Activated T-cell treated with anti-CD3 and anti-CD28 coated beads, Interleukin-2, amount 50 U/mL, for 24 hours (primary cell): ENCODE results near the gene HPD.

Experiments used
- DNase-seq: peaks from one replicate; pipeline ENCODE4 v3.0.0-alpha.2; 2020
- H3K27ac Mint-ChIP-seq: 2 replicates; pipeline ENCODE4 v1.8.0; 2020; ENCODE audit warnings: mild to moderate bottlenecking, mixed read lengths
- H3K27me3 Mint-ChIP-seq: 2 replicates; pipeline ENCODE4 v1.8.0; 2020; ENCODE audit warnings: mixed read lengths
- H3K36me3 Mint-ChIP-seq: 2 replicates; pipeline ENCODE4 v1.8.0; 2020; ENCODE audit warnings: low read depth, mixed read lengths
- H3K4me1 Mint-ChIP-seq: 2 replicates; pipeline ENCODE4 v1.8.0; 2020; ENCODE audit warnings: low read depth, mixed read lengths
- H3K4me3 Mint-ChIP-seq: 2 replicates; pipeline ENCODE4 v1.8.0; 2020; ENCODE audit warnings: mild to moderate bottlenecking, moderate library complexity, mixed read lengths
- H3K9me3 Mint-ChIP-seq: 2 replicates; pipeline ENCODE4 v1.8.0; 2020; ENCODE audit warnings: mixed read lengths

Gene HPD

DNA sequence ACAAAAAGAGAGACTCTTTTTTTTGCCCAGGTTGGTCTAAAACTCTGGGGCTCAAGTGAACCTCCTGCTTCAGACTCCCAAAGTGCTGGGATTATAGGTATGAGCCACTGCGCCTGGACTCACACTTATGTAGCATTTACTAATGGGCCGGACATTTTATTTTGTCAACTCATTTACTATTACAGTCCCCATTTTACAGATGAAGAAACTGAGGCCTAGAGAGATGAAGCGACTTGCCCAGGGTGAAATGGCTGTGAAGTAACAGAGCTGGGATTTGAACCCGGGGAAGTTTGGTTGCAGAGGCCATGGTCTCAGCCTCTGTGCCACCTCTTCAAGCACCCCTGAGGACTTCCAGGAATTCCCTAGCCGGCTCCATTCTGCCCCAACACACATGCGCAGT, 9.4 kb downstream of the HPD start:
- no peaks in the 10 kb centered on the region for H3K27me3 Mint-ChIP-seq

DNA sequence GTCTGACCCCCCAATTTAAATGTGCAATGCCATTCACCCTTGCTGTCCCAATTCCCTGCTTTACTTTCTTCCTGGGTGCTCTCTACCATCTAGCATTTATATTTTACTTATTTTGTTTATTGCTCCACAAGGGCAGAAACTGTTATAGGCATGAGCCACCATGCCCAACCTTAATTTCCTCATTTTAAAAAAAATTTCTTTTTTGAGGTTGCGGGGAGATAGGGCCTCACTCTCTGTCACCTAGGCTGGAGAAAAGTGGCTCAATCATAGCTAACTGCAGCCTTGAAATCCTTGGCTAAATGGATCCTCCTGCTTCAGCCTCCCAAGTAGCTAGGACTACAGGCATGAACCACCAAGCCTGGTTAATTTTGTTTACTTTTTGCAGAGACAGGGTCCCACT, 13.0 kb downstream of the HPD start:
- DNase-seq = no peak
- Mint-ChIP-seq H3K9me3 (no peaks in the 10 kb centered on the region), H3K36me3 (no peaks in the 10 kb centered on the region), H3K27ac (no peak overlapping the region), H3K27me3 (no peaks in the 10 kb centered on the region), H3K4me1 (no peaks in the 10 kb centered on the region), H3K4me3 (no peak overlapping the region)

More for the DNA sequence above, 9.4 kb downstream of the HPD start:
- H3K4me3 Mint-ChIP-seq = no peak overlapping the region
- no peak for DNase-seq
- no peaks in the 10 kb centered on the region for H3K9me3 Mint-ChIP-seq
- no peaks in the 10 kb centered on the region for H3K4me1 Mint-ChIP-seq
- H3K36me3 Mint-ChIP-seq = no peaks in the 10 kb centered on the region
- H3K27ac Mint-ChIP-seq = no peak overlapping the region

DNA sequence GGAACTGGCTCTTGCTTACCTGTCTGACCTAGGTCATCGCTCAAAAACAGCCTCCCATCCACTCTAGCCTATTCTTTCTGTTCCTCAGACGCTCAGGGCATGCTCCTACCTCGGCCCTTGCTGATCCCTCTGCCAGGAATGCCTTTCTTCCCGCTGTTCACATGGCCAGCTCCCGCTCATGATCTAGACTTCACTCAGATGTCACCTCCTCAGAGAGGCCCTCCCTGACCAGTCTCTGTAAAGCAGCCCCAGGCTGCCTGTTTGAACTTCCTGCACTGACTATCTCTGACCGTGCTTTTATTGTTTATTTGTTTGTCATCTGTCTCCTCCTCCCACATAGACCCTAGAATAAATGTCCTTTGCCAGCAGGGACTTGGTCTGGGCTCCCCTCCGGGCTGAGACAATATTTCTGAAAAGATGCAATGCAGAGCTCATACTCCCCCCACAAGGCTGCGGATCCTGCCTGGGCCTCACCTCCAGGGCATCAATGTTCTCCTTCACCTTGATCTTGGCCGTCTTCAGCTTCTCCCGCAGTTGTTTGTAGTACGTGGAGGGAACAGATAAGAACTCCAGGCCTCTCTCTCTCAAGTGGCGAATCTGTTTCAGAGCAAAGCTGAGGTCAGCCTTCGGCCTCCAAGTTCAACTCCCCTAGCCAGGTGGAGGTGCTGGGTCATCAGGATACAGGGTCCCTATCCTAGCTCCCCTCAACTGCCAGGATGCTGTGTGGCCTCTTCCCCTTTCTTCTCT, 15.2 kb downstream of the HPD start:
- H3K4me3 Mint-ChIP-seq = no peak overlapping the region

DNA sequence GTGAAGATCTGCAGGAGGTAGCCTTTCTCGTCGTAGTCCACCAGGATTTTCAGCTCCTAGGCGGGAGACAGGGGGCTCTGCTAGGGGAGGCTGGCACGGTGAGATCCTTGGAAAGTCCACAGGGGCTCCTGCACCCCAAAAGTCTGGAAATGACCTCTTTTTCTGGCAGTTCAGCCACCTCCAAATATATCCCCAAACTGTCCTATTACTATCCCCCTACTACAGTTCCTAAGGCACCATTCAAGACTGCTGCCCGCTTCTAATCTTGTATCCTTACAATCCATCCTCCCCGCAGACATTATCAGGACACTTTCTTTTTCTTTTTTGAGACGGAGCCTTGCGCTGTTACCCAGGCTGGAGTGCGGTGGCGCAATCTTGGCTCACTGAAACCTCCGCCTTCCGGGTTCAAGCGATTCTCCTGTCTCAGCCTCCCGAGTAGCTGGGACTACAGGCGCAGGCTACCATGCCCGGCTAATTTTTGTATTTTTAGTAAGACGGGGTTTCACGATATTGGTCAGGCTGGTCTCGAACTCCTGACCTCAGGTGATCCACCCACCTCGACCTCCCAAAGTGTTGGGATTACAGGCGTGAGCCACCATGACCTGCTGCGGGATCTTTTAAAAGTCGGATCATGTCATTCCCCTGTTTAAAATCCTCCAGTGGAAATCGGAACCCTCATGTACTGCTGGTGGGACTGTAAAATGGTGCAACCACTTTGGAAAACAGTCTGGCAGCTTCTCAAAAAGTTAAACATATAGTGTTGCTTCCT, 18.5 kb downstream of the HPD start:
- Mint-ChIP-seq H3K27ac (peak overlapping the region; percentile 96), H3K27me3 (no peaks in the 10 kb centered on the region), H3K4me3 (peak overlapping the region; percentile 97), H3K36me3 (peaks cover 3% of the 10 kb centered on the region), H3K4me1 (peaks cover 18% of the 10 kb centered on the region), H3K9me3 (no peaks in the 10 kb centered on the region)
- no peak for DNase-seq

More for the DNA sequence above, 15.2 kb downstream of the HPD start:
- peak overlapping the region; percentile 8 for H3K27ac Mint-ChIP-seq
- no peaks in the 10 kb centered on the region for H3K9me3 Mint-ChIP-seq
- DNase-seq = no peak
- peaks cover 18% of the 10 kb centered on the region for H3K4me1 Mint-ChIP-seq
- H3K36me3 Mint-ChIP-seq = peaks cover 3% of the 10 kb centered on the region
- H3K27me3 Mint-ChIP-seq = no peaks in the 10 kb centered on the region

DNA sequence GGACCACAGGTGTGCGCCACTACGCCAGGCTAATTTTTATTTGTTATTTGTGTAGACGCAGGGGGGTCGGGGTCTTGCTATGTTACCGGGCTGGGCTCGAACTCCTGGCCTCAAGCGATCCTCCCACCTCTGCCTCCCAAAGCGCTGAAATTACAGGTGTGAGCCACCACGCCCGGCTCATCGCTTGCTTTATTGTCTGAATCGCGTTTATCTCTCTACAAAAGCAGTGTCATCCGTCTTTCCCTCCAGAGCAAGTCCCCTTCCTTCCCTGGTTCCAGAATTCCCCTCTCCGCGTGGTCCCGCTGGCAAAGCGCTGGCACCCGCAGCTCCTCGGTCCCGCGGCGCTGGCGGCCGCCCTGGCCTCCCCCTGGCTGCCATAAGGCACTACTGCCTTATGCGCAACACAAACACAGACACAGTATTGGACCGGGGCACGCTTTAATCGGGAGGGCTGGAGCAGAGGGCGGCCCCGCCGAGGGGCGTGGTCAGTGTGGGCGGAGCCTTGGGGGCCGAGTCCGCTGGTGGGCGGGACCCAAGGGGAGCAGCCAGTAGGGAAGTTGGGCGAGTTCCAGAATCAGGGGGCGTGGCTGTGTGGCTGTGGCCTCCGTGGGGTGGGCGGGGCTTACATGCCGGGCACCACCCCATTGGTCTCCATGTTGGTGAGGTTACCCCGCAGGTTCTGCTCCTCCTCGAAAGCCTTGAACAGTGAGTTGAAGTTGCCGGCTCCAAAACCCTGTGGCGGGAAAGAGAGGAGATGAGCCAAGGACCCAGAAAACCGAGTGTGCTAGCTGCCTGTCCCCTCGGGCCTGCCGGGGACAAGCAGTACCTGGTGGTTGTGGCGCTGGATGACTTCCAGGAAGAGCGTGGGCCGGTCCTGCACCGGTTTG, 19.3 kb downstream of the HPD start:
- Mint-ChIP-seq H3K4me3 (peak overlapping the region; percentile 97), H3K4me1 (peaks cover 18% of the 10 kb centered on the region), H3K36me3 (peaks cover 3% of the 10 kb centered on the region), H3K27me3 (no peaks in the 10 kb centered on the region), H3K27ac (peak overlapping the region; percentile 96), H3K9me3 (no peaks in the 10 kb centered on the region)
- DNase-seq = peak; percentile 100

DNA sequence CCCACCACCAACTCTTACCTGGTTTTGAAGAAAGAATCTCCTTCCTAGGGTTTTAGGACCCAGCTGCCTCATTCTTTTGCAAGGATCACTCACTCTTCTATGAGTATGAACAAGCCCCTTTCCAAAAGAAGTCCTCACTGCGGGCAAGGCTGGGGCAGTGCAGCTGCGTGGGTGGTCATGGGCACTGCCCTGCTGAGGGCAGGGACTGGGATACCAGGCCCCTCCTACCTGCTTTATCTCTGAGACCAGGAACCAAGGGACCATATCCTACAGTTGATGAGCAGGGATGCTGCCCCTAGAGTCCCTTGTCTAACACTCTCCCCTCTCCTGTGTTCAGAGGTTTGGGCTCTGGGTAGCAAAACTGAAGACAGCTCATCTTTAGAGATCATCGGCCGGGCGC, 20.5 kb downstream of the HPD start:
- H3K27me3 Mint-ChIP-seq = no peaks in the 10 kb centered on the region
- H3K4me1 Mint-ChIP-seq = peaks cover 21% of the 10 kb centered on the region
- DNase-seq = no peak
- no peak overlapping the region for H3K4me3 Mint-ChIP-seq
- H3K27ac Mint-ChIP-seq = no peak overlapping the region
- no peaks in the 10 kb centered on the region for H3K9me3 Mint-ChIP-seq
- H3K36me3 Mint-ChIP-seq = peaks cover 3% of the 10 kb centered on the region

DNA sequence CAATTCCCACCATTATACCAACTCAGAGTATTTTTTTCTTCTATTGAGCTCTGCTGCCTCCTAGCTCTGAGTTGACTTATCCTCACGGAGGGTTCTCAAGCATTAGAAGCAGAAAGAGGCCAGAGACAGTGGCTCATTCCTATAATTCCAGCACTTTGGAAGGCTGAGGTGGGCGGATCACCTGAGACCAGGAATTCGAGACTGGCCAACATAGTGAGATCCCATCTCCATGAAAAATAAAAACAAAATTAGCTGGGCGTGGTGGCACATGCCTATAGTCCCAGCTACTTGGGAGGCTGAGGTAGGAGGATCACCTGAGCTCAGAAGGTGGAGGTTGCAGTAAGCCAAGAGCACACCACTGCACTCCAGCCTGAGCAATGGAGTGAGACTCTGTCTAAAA, 21.0 kb downstream of the HPD start:
- H3K27me3 Mint-ChIP-seq = no peaks in the 10 kb centered on the region
- no peak for DNase-seq
- peaks cover 25% of the 10 kb centered on the region for H3K4me1 Mint-ChIP-seq
- H3K4me3 Mint-ChIP-seq = no peak overlapping the region
- no peaks in the 10 kb centered on the region for H3K9me3 Mint-ChIP-seq
- H3K36me3 Mint-ChIP-seq = peaks cover 4% of the 10 kb centered on the region
- H3K27ac Mint-ChIP-seq = no peak overlapping the region

DNA sequence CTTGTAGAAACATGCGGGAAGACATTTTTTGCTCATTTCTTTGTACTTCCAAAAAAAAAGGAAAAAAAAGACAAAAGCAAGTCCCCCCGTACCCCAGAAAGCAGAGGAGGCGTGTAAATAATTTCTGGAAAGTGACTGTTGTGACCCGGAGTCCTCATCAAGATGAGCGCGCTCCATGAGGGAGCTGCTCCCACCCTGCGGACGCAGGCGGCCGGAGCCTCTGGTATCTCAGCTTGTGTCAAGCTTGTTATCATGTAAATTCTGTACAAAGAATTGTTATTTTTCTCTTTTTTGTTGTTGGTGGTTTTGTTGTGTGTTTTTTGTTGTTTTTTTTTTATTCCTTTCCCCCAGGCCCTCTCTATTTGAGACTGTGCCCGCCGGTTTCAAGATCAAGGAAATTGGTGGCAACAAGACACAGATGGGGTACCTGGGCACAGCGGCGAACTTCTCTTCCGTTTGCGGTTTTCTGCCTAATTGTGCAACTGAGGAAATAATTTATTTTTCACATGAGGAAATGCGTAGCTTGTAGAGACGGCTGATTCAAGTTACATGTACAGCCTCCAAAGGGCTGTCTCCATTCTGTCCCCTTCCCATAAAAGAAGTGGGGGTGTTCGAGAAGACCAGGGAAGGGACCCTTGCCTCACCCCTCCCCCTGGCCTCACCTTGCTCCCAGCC, 27.0 kb downstream of the HPD start:
- H3K9me3 Mint-ChIP-seq = no peaks in the 10 kb centered on the region
- H3K36me3 Mint-ChIP-seq = peaks cover 57% of the 10 kb centered on the region
- no peak for DNase-seq
- no peaks in the 10 kb centered on the region for H3K27me3 Mint-ChIP-seq
- peaks cover 17% of the 10 kb centered on the region for H3K4me1 Mint-ChIP-seq
- H3K27ac Mint-ChIP-seq = peak overlapping the region; percentile 78
- no peak overlapping the region for H3K4me3 Mint-ChIP-seq

DNA sequence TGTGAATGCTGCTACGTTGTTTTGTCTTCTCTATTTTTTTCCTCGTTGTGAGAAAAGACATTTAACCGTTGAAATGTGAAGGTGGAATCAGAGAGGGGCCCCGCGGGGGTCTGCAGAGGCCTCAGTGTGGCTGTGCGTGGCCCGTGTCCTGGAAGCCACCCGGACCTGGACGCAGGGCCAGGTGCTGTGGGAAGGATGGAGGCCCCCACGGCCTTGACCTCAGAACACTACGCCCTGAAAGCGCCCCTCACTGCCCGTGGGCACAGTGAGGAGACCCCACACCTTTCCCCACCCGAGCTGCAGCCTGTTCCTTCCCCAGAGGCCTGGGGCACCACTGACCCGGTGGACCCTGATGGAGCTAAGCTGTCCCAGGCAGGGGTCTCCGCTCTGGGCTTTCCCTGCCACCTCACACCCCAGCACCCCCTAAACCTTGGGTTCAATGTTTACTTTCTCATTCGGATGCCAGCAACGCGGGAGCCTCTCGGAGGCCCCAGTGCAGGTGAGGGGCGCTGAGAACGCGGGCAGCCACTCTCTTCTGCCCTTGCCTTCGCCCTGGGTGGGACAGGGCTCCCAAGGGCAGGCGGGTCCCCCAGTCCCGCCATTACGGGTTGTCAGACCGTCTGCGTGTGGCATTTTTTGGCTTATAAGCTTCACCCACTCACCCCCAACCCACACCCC, 27.9 kb downstream of the HPD start:
- no peaks in the 10 kb centered on the region for H3K9me3 Mint-ChIP-seq
- no peak for DNase-seq
- no peaks in the 10 kb centered on the region for H3K27me3 Mint-ChIP-seq
- peaks cover 17% of the 10 kb centered on the region for H3K4me1 Mint-ChIP-seq
- no peak overlapping the region for H3K27ac Mint-ChIP-seq
- H3K36me3 Mint-ChIP-seq = peaks cover 65% of the 10 kb centered on the region
- no peak overlapping the region for H3K4me3 Mint-ChIP-seq

DNA sequence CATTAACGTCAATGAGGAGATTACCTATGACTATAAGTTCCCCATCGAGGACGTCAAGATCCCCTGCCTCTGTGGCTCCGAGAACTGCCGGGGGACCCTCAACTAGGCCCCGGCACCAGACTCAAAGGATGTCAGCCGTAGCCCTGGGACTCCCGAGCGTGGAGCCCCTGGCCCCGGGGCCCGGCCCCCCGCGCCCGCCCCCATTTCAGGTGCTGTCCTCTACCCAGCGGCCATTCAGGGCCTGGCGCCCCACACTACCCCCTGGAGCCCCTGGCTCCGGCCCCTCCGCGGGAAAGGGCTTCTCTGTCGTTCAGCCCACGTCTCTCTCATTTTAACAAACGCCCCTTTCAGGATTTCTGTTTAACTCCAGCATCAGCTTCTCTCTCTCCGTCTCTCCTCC, 28.5 kb downstream of the HPD start:
- peaks cover 17% of the 10 kb centered on the region for H3K4me1 Mint-ChIP-seq
- DNase-seq = no peak
- no peak overlapping the region for H3K4me3 Mint-ChIP-seq
- peaks cover 69% of the 10 kb centered on the region for H3K36me3 Mint-ChIP-seq
- H3K27ac Mint-ChIP-seq = no peak overlapping the region
- no peaks in the 10 kb centered on the region for H3K9me3 Mint-ChIP-seq
- no peaks in the 10 kb centered on the region for H3K27me3 Mint-ChIP-seq

DNA sequence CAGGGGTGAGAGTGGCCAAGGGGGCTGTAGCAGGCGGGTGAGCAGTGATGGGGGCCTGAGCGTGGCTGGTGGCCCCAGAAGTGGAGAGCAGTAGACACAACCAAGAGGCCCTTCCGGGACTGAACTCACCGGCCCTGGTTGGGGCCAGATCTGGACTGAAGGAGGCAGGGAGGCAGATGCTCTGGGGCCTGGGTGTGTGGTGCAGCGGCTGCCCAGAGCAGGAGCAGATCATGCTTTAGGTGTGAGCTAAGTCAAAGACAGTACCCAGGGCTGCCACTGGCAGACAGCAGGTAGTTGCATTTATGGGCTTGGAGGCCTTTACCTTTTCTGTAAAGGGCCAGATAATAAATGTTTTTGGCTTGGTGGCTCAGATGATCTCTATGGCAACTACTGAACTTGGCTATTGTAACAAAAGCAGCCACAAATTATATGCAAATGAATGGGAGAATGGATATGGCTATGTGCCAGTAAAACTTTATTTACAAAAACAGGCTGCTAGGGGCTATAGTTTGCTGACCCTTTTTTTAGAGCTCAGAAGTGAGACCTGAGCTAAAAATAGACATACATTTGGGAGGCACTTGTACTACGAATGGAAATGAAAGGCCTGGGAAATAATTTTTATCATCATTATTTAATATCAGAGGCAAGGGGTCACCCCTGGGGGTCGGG, 29.3 kb downstream of the HPD start:
- Mint-ChIP-seq H3K36me3 (peaks cover 77% of the 10 kb centered on the region), H3K27ac (peak overlapping the region; percentile 49)

DNA sequence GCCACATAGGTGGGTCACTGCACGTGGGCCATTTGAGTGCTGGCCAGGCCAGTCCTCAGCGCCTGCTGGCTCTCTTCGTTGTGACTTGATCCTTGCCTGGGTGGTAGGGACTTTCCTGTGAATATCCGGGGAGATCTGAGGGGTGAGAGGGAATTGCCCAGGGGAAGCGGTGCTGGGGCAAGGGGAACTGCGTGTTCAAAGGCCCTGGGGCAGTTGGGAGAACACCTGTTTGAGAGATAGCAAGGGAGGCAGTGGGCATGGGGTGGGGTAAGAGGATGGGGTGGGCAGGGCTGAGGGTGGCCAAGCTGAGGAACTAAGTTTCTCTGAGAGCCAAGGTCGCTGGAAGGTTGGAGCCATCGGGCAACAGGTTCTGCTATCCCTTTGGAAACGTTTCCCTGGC, 29.8 kb downstream of the HPD start:
- H3K36me3 Mint-ChIP-seq = peaks cover 82% of the 10 kb centered on the region

More for the DNA sequence above, 29.3 kb downstream of the HPD start:
- Mint-ChIP-seq H3K4me1 (peaks cover 17% of the 10 kb centered on the region), H3K27me3 (no peaks in the 10 kb centered on the region), H3K9me3 (no peaks in the 10 kb centered on the region), H3K4me3 (no peak overlapping the region)
- DNase-seq = no peak

DNA sequence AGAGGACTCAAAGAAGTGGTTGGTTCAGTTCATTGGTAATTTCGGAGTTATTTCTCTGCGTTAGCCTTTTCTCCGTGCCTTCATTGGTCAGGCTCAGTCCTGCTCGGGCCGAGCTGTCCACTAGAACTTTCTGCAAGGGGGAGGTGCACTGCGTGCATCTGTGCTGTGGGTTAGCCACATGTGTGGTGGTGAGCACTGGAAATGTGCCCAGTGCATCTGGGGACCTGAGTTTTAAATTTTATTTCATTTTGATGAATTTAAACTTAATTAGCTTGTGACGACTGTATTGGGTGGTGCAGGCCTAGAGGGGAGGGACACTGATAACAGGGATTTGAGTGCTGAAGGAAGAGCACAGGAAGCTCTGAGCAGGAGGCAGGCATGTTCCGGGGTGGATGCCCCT, 30.4 kb downstream of the HPD start:
- Mint-ChIP-seq H3K4me3 (no peak overlapping the region), H3K36me3 (peaks cover 87% of the 10 kb centered on the region), H3K27ac (peak overlapping the region; percentile 49), H3K27me3 (no peaks in the 10 kb centered on the region), H3K4me1 (peaks cover 16% of the 10 kb centered on the region), H3K9me3 (no peaks in the 10 kb centered on the region)
- DNase-seq = no peak

More for the DNA sequence above, 29.8 kb downstream of the HPD start:
- H3K27me3 Mint-ChIP-seq = no peaks in the 10 kb centered on the region
- DNase-seq = no peak
- H3K4me1 Mint-ChIP-seq = peaks cover 17% of the 10 kb centered on the region
- H3K27ac Mint-ChIP-seq = peak overlapping the region; percentile 49
- no peak overlapping the region for H3K4me3 Mint-ChIP-seq
- no peaks in the 10 kb centered on the region for H3K9me3 Mint-ChIP-seq
